GM10266 (cell line): ENCODE data around the gene CDRT4.

Experiments used
- DNase-seq: peaks from one replicate; pipeline ENCODE4 v3.0.0; 2012; ENCODE audit errors: extremely low spot score
- TF ChIP-seq, protein P1 (sequence below): IDR thresholded peaks from 2 replicates; pipeline ENCODE4 v1.5.1; 2012; ENCODE audit warnings: mild to moderate bottlenecking, low read depth; ENCODE audit not compliant: control insufficient read depth, insufficient read depth; ENCODE audit errors: missing control alignments

Gene CDRT4

GRCh38 chr17:15406081-15406480 is 61.3 kb downstream of the CDRT4 start:
- TF ChIP-seq, protein P1, sequence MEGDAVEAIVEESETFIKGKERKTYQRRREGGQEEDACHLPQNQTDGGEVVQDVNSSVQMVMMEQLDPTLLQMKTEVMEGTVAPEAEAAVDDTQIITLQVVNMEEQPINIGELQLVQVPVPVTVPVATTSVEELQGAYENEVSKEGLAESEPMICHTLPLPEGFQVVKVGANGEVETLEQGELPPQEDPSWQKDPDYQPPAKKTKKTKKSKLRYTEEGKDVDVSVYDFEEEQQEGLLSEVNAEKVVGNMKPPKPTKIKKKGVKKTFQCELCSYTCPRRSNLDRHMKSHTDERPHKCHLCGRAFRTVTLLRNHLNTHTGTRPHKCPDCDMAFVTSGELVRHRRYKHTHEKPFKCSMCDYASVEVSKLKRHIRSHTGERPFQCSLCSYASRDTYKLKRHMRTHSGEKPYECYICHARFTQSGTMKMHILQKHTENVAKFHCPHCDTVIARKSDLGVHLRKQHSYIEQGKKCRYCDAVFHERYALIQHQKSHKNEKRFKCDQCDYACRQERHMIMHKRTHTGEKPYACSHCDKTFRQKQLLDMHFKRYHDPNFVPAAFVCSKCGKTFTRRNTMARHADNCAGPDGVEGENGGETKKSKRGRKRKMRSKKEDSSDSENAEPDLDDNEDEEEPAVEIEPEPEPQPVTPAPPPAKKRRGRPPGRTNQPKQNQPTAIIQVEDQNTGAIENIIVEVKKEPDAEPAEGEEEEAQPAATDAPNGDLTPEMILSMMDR: no peak
- no peak for DNase-seq

DNA sequence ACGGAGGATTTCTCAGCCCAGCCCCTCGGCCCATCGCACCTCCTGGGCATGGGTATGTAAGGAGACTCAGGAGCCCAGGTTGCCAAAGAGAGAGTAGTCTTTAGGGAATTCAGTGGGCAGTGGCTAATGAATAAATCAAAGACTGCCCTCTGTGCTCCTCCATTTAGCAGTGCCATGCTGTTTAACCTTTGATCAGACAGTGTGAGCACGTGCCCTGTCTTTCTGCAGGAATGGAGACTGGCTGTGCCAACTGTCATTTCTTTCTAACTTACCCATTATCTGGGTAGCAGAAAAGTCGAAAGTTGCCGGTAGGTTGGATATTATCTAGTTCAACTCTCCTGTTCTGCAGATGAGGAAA is 62.4 kb downstream of the CDRT4 start:
- TF ChIP-seq, protein P1: no peak
- DNase-seq: no peak

GRCh38 chr17:15404106-15405057 is 63.0 kb downstream of the CDRT4 start:
- no peak for DNase-seq
- TF ChIP-seq, protein P1: no peak

DNA sequence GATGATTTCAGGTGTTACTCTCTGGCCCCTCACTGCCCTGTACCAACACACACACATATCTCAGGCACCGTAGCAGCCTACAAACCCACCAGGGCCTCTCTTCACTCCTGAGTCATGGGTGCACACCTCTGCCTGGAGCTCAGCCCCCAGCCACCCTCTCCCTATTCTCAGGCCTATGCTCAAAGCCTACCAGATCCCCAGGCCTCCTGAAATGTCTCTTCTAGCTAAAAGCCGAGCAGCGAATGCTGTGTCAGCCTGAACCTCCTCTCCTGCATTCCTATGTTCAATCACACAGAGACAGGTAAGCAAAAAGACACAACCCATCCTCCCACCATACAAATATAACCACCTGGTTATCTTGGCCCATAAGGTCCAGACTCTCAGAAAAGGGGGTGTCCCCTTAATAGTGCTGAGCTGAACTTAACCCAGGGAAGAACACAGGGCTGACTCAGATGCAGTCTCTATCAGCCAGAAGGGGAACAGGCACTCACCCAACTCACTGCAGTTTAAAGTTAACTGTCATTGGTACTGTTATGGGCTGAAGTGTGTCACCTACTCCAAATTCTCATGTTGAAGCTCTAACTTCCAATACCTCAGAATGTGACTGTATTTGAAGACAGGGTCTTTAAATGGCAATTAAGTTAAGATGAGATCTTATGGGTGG is 64.0 kb downstream of the CDRT4 start:
- no peak for DNase-seq
- TF ChIP-seq, protein P1: no peak

GRCh38 chr17:15399443-15399842 is 68.0 kb downstream of the CDRT4 start:
- TF ChIP-seq, protein P1: no peak
- DNase-seq: no peak

DNA sequence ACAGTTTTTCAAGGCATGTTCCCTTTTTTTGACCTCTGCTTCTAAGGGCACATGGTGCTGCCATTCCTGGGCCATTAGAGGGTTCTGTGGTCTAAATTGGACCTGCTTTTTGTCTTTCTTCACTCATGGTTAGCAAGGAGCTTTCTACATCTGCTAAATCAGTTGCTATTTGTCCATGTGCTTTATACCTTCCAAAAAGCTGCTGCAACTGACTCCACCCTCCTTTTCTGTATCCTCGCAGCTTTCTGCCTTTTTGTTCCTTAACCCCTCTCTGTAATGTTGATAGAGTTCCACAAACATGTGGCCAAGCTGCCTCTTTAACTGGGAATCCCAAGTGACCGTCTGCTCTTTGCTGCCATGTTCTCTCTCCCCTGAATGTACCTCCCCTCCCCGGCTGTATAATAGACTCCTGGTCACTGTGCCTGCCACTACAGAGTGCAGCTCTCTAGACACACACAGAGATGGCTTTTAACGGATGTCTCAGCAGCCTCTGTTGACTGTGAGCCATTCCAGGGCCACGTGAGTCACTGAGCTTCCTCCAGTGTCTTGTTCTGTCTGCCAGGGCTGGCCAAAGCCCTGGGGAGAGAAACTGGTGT is 68.6 kb downstream of the CDRT4 start:
- TF ChIP-seq, protein P1: no peak
- no peak for DNase-seq
